Breast epithelium (tissue), 4 donors: ENCODE measurements around the gene GIPC1. TPM values are rescaled to one million over a fixed set of nuclear protein-coding genes. Genes with fewer than 3 reads are reported as not detected.
A peak's percentile ranks its signal among the peaks of the same experiment; 100 is the strongest.

Experiments used
- DNase-seq, 2 donors: peaks; one replicate each; pipeline ENCODE4 v3.0.0-alpha.2; 2019; ENCODE audit warnings: low spot score in 2 of 2
- H3K27ac ChIP-seq, 2 donors: fragments of 200-600 bp; sonication (generic) in 1 of 2; one replicate each; pipeline ENCODE4 v1.5.1; 2016 to 2019; ENCODE audit warnings: mild to moderate bottlenecking in 1 of 2
- H3K27me3 ChIP-seq, 2 donors: fragments of 200-600 bp; sonication (generic) in 1 of 2; one replicate each; pipeline versions ENCODE4 v1.5.1 to v1.6.0; 2017 to 2019; ENCODE audit warnings: control low read depth in 1 of 2, mild to moderate bottlenecking in 1 of 2
- H3K36me3 ChIP-seq: fragments of 200-600 bp; one replicate; pipeline ENCODE4 v1.5.1; 2019
- H3K4me1 ChIP-seq, 2 donors: fragments of 200-600 bp; sonication (generic); one replicate each; pipeline ENCODE4 v1.5.1; 2016 to 2019; ENCODE audit warnings: control low read depth in 1 of 2
- H3K4me3 ChIP-seq, 3 donors: fragments of 200-600 bp; sonication (generic); 1 replicate in 2 of 3; 2 replicates in 1 of 3; pipeline ENCODE4 v1.5.1; 2016 to 2019; ENCODE audit warnings: mild to moderate bottlenecking in 3 of 3, moderate library complexity in 2 of 3
- H3K9me3 ChIP-seq, 2 donors: fragments of 200-600 bp; sonication (generic) in 1 of 2; one replicate each; pipeline ENCODE4 v1.5.1; 2016 to 2019; ENCODE audit warnings: control low read depth in 1 of 2
- POLR2A ChIP-seq: fragments of 450-650 bp; IDR thresholded peaks from one replicate; pipeline ENCODE4 v1.6.1; 2016; ENCODE audit warnings: antibody characterized with exemption, mild to moderate bottlenecking, moderate library complexity
- POLR2AphosphoS5 ChIP-seq, 3 donors: sonication (generic); formaldehyde crosslinking; IDR thresholded peaks; one replicate each; pipeline ENCODE4 v1.6.1; 2017; ENCODE audit warnings: antibody characterized with exemption in 3 of 3
- intact Hi-C: fragments of 100-400 bp; cut with DNase I; formaldehyde crosslinking; loops from one replicate; pipeline ENCODE4 v1.15.1; 2023; ENCODE audit warnings: low total_unique reads
- total RNA-seq, 3 donors: library from RNA; depleted of rRNA; stranded (reverse); fragments of >200 nt; gene quantifications; one replicate each; pipeline ENCODE4 v1.1.0, GENCODE V29; 2016
- TF ChIP-seq, protein P1 (sequence below), 3 donors: fragments of 450-650 bp; IDR thresholded peaks; one replicate each; pipeline ENCODE4 v1.5.1; 2016 to 2017; ENCODE audit warnings: antibody characterized with exemption in 3 of 3, mild to moderate bottlenecking in 3 of 3, moderate library complexity in 3 of 3

The GIPC1 gene
- total RNA-seq, 3 donors from 2014 or later, result 48.8 to 79.0 (median 72.0) TPM

DNA sequence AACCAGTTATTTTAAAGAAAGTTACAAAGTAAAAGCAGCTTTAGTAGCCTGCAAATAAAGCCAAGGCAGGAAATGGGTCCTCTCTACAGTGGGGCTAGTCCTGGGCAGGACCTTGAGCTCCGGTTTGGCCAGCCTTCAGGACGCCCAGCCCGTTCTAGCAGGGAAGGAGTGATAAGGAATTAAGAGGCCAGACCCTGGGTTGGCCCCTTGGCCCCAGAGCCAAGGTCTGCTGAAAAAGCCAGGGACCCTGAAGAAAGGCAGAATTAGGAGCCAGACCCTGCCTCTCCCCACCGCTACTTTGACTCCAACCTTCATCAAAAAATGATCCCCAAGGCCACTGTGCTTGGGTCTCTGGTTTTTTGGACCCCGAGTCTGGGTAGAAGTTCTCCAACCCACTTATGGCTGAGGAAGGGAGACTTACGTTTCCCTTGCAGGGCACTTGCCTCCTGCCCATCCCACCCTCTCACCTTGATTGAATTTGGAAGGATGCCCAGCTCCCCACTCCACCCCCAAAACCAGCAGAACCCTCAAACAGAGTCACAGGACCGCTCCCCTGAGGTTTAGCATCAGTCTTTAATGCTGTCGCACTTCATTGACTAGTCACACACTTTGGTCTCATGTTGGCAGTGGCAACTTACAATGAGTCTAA lies 18.4 kb upstream of the GIPC1 start:
- no peak for DNase-seq
- H3K36me3 ChIP-seq, result peaks cover 5% of the 10 kb centered on the region
- intact Hi-C loops, result no loop called here
- H3K4me3 ChIP-seq, result no peak overlapping the region
- H3K27ac ChIP-seq, result peak overlapping the region in 1 of 2 donors; percentile 100
- H3K27me3 ChIP-seq, result no peaks in the 10 kb centered on the region
- no peaks in the 10 kb centered on the region for H3K9me3 ChIP-seq
- peaks cover 7 to 17% of the 10 kb centered on the region in 2 donors for H3K4me1 ChIP-seq
- TF ChIP-seq POLR2AphosphoS5 (IDR thresholded peaks at IDR 0.05) (no peak), POLR2A (no peak)
- TF ChIP-seq, protein P1, sequence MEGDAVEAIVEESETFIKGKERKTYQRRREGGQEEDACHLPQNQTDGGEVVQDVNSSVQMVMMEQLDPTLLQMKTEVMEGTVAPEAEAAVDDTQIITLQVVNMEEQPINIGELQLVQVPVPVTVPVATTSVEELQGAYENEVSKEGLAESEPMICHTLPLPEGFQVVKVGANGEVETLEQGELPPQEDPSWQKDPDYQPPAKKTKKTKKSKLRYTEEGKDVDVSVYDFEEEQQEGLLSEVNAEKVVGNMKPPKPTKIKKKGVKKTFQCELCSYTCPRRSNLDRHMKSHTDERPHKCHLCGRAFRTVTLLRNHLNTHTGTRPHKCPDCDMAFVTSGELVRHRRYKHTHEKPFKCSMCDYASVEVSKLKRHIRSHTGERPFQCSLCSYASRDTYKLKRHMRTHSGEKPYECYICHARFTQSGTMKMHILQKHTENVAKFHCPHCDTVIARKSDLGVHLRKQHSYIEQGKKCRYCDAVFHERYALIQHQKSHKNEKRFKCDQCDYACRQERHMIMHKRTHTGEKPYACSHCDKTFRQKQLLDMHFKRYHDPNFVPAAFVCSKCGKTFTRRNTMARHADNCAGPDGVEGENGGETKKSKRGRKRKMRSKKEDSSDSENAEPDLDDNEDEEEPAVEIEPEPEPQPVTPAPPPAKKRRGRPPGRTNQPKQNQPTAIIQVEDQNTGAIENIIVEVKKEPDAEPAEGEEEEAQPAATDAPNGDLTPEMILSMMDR (IDR thresholded peaks at IDR 0.05), result no peak

DNA sequence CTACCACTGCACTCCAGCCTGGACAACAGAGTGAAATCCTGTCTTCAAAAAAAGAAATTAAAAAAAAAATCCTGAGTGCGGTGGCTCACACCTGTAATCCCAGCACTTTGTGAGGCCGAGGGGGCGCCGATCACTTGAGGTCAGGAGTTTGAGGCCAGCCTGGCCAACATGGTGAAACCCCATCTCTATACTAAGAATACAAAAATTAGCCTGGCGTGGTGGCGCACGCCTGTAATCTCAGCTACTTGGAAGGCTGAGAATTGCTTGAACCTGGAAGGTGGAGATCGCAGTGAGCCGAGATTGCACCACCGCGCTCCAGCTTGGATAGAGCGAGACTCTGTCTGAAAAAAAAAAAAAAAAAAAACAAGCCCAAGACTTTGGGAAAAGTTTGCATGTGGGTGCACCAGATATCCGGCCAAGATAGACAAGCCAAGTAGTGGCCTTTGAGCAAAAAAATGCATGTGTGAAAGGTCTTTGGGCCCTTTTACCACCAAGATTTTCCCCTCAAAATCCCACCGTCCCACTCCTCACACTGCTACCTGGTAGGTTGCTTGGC lies 16.6 kb upstream of the GIPC1 start:
- intact Hi-C loops, result no loop called here
- H3K4me1 ChIP-seq, result peaks cover 7 to 17% of the 10 kb centered on the region in 2 donors
- no peak for TF ChIP-seq POLR2A
- no peak for TF ChIP-seq POLR2AphosphoS5 (IDR thresholded peaks at IDR 0.05)
- TF ChIP-seq, protein P1 (IDR thresholded peaks at IDR 0.05), result no peak
- no peak for DNase-seq
- H3K27me3 ChIP-seq, result no peaks in the 10 kb centered on the region
- no peaks in the 10 kb centered on the region for H3K9me3 ChIP-seq
- H3K27ac ChIP-seq, result no peak overlapping the region
- H3K36me3 ChIP-seq, result peaks cover 5% of the 10 kb centered on the region
- H3K4me3 ChIP-seq, result no peak overlapping the region

DNA sequence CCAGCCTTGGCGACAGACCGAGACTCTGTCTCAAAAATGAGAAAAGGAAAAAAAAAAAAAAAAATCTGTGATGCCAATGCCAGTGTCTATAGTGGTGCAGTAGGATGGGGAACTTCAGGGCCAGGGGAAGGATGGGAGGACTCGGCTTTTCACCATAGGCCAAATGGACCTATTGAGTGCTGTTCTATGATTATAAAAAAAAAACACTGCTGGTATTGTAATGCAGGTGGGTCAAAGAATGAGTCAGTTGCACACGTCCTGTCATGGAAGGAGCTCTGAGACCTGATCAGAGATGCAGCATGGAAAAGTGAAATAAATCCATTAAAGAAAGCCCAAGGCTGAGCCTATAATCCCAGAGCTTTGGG lies 15.3 kb upstream of the GIPC1 start:
- intact Hi-C loops, result no loop called here
- DNase-seq, result no peak
- Histone ChIP-seq H3K4me1 (peaks cover 7 to 9% of the 10 kb centered on the region in 2 donors), H3K36me3 (peaks cover 5% of the 10 kb centered on the region), H3K27me3 (no peaks in the 10 kb centered on the region), H3K27ac (peak overlapping the region in 1 of 2 donors; percentile 64), H3K9me3 (no peaks in the 10 kb centered on the region), H3K4me3 (no peak overlapping the region)
- TF ChIP-seq POLR2AphosphoS5 (IDR thresholded peaks at IDR 0.05) (no peak), POLR2A (no peak)
- TF ChIP-seq, protein P1 (IDR thresholded peaks at IDR 0.05), result no peak

DNA sequence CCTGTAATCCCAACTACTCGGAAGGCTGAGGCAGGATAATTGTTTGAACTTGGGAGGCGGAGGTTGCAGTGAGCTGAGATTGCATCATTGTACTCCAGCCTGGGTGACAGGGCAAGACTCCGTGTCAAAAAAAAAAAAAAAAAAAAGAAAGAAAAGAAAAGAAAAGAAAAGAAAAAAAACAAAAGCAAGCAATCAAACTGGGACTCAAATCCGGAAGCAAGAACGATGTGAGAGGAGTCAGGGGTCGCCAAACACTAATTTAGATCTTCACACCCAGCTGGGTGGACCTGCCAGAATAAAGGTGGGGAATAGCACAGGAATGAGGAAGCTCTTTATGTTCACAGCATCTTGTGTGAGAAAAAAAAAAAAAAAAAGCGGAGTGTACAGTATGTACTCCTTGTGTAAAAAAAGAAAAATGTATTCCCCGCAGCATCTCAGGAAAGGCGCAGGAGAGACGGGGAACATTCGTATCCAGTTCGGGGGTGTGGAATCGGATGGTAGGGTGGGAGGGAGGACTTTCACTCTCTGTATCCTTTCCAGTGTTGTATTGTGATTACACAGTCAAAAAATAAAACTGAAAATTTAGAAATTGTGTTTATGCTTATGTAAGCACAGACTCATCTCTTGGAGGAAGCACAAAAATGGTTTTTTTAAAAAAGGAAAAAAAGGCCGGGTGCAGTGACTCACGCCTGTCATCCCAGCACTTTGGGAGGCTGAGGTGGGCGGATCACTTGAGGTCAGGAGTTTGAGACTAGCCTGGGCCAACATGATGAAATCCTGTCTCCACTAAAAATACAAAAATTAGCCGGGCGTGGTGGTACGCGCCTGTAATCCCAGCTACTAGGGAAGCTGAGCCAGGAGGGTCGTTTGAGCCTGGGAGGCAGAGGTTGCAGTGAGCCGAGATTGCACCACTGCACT lies 14.6 kb upstream of the GIPC1 start:
- Histone ChIP-seq H3K36me3 (peaks cover 3% of the 10 kb centered on the region), H3K9me3 (no peaks in the 10 kb centered on the region), H3K27me3 (no peaks in the 10 kb centered on the region), H3K4me3 (peak overlapping the region in 2 of 3 donors; percentile 11 to 13), H3K4me1 (peaks cover under 1 to 3% of the 10 kb centered on the region in 2 donors), H3K27ac (peak overlapping the region; percentile 19 to 64)
- intact Hi-C loops, result no loop called here
- no peak for DNase-seq
- peak in 1 of 3 donors; percentile 73 for TF ChIP-seq POLR2AphosphoS5 (IDR thresholded peaks at IDR 0.05)
- TF ChIP-seq, protein P1 (IDR thresholded peaks at IDR 0.05), result no peak
- no peak for TF ChIP-seq POLR2A
